HuH-7.5 (cell line): ENCODE results near the gene TMEM151B.

Experiments
- DNase-seq: peaks from one replicate; pipeline ENCODE4 v3.0.0; 2011; ENCODE audit warnings: low spot score

Gene TMEM151B

GRCh38 chr6:44232676-44233566 is 37.3 kb upstream of the TMEM151B start:
- DNase-seq: no peak

- DNase-seq: no peak
These were observed 36.6 kb upstream of the TMEM151B start for GRCh38 chr6:44233567-44234100.

GRCh38 chr6:44234101-44235025 is 35.9 kb upstream of the TMEM151B start:
- DNase-seq: peak; percentile 54

- no peak for DNase-seq
These were observed 35.0 kb upstream of the TMEM151B start for GRCh38 chr6:44235269-44235668.

GRCh38 chr6:44235891-44236516 is 34.2 kb upstream of the TMEM151B start:
- no peak for DNase-seq

- DNase-seq: peak; percentile 85
These were observed 33.0 kb upstream of the TMEM151B start for GRCh38 chr6:44237021-44237812.

- DNase-seq: peak; percentile 63
These were observed 32.3 kb upstream of the TMEM151B start for GRCh38 chr6:44237813-44238433.

GRCh38 chr6:44238687-44239350 is 31.4 kb upstream of the TMEM151B start:
- no peak for DNase-seq

- no peak for DNase-seq
These were observed 26.9 kb upstream of the TMEM151B start for GRCh38 chr6:44243345-44243744.

GRCh38 chr6:44245391-44245911 is 24.8 kb upstream of the TMEM151B start:
- no peak for DNase-seq

- peak; percentile 70 for DNase-seq
These were observed 24.2 kb upstream of the TMEM151B start for GRCh38 chr6:44245912-44246662.

GRCh38 chr6:44246663-44247337 is 23.4 kb upstream of the TMEM151B start, which contains the start of gene HSP90AB1:
TSS of gene HSP90AB1 (plus strand) at chr6:44247101. CDS start at chr6:44248630, 1,529 bp downstream.
- DNase-seq: peak; percentile 90

- DNase-seq: no peak
These were observed 22.6 kb upstream of the TMEM151B start for GRCh38 chr6:44247338-44248302.

GRCh38 chr6:44248579-44248978 is 21.7 kb upstream of the TMEM151B start:
- no peak for DNase-seq

GRCh38 chr6:44249082-44249748 is 21.0 kb upstream of the TMEM151B start:
- no peak for DNase-seq

- DNase-seq: no peak
These were observed 20.1 kb upstream of the TMEM151B start for GRCh38 chr6:44250067-44250717.
